HFF-Myc (cell line): Measurements from ENCODE around the gene LETMD1.

ENCODE experiments used
- DNase-seq: peaks from one replicate; pipeline ENCODE4 v3.0.0-alpha.2; 2011; ENCODE audit warnings: low read depth; ENCODE audit errors: extremely low read depth
- H3K4me3 ChIP-seq: replicated peaks from 2 replicates; pipeline ENCODE4 v1.5.1; 2011; ENCODE audit warnings: low read depth, mild to moderate bottlenecking, control low read depth, low read length
- TF ChIP-seq, protein P1 (sequence below): IDR thresholded peaks from 2 replicates; pipeline ENCODE4 v1.5.1; 2012; ENCODE audit warnings: mild to moderate bottlenecking, low read depth, low read length, control low read depth; ENCODE audit errors: missing control alignments

LETMD1 gene

DNA sequence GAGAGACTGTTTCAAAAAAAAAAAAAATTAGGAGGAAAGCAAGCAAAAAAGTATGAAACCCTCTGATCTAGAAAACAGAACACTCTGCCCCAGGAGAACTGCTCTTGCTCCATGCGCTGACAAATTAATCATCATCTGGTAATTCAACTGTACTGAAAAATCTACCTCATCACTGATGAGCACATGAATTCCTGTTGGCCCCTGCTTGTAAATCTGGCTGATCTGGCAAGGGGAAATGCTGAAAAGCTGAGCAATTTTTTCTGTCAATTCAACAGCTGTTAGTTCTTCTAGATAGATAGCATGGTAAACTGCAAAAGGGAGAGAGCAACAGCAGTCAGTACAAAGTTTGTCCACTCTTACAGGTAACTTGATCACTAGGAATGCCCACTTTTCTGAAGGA is 50.5 kb downstream of the LETMD1 start:
- no peak overlapping the region for H3K4me3 ChIP-seq
- TF ChIP-seq, protein P1, sequence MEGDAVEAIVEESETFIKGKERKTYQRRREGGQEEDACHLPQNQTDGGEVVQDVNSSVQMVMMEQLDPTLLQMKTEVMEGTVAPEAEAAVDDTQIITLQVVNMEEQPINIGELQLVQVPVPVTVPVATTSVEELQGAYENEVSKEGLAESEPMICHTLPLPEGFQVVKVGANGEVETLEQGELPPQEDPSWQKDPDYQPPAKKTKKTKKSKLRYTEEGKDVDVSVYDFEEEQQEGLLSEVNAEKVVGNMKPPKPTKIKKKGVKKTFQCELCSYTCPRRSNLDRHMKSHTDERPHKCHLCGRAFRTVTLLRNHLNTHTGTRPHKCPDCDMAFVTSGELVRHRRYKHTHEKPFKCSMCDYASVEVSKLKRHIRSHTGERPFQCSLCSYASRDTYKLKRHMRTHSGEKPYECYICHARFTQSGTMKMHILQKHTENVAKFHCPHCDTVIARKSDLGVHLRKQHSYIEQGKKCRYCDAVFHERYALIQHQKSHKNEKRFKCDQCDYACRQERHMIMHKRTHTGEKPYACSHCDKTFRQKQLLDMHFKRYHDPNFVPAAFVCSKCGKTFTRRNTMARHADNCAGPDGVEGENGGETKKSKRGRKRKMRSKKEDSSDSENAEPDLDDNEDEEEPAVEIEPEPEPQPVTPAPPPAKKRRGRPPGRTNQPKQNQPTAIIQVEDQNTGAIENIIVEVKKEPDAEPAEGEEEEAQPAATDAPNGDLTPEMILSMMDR = no peak
- no peak for DNase-seq

DNA sequence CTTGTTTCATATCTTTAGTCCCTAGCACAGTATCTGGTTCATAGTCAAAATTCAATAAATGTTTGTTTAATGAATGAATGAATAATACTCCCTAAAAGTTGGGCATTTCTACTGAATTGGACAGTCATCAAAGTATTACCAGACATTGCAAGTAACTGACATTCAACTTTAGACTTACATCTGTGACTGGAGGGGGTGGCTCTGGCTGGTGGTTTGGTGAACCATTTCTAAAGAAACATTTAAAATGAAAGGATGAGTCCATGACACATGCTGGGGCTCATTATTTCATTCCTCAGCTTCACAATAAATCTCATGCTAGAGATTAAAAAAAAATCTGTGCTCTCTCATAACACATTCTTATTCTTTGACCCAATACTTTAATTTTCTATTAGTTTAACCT is 55.9 kb downstream of the LETMD1 start:
- H3K4me3 ChIP-seq = no peak overlapping the region
- no peak for DNase-seq
- TF ChIP-seq, protein P1 = no peak

DNA sequence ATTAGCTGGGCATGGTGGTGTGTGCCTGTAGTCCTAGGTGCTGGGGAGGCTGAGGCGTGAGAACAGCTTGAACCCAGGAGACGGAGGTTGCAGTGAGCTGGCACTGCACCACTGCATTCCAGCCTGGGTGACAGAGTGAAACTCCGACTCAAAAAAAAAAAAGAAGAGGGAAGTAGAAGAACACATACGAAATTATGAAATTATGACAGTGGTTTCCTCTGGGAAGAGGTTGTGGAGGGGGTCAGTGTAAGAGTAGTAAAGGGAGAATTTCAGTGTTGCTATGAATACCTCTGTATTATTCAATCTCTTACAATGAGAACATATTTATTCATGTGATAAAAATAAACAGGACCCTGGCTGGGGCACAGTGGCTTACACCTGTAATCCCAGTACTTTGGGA is 60.0 kb downstream of the LETMD1 start:
- H3K4me3 ChIP-seq = no peak overlapping the region
- DNase-seq = no peak
- TF ChIP-seq, protein P1 = no peak
